GM12865 (cell line): ENCODE results near the gene CXCL1.

ENCODE experiments used
- DNase-seq: peaks from one replicate; pipeline ENCODE4 v3.0.0; 2010; ENCODE audit warnings: low read depth
- H3K4me3 ChIP-seq: 2 replicates; pipeline ENCODE4 v1.5.1; 2011; ENCODE audit warnings: mild to moderate bottlenecking, low read depth, low read length, control low read depth
- TF ChIP-seq, protein P1 (sequence below): IDR thresholded peaks from 2 replicates; pipeline ENCODE4 v1.5.1; 2011; ENCODE audit warnings: low read length, control low read depth, low read depth, inconsistent platforms; ENCODE audit not compliant: insufficient read depth; ENCODE audit errors: missing control alignments

The CXCL1 gene

DNA sequence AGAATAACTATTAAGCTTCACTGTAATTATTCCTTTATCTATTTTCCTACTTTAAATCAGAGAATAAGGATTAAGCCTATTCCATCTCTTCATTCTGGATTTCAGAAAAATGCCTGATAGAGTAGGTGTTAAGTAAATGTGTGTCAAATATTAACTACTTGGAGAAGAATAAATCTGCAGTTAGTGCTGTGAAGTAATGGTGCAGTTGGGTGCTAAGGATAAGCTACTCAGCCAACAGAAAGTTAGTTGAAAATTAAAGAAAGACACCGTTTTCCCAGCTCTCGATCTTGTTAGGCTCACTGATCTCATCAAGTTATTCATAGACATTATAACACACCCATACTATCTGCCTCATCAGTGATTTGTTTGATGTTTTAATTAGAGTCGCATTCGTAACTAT, 9.0 kb upstream of the CXCL1 start:
- DNase-seq: no peak
- H3K4me3 ChIP-seq: no peak overlapping the region
- TF ChIP-seq, protein P1, sequence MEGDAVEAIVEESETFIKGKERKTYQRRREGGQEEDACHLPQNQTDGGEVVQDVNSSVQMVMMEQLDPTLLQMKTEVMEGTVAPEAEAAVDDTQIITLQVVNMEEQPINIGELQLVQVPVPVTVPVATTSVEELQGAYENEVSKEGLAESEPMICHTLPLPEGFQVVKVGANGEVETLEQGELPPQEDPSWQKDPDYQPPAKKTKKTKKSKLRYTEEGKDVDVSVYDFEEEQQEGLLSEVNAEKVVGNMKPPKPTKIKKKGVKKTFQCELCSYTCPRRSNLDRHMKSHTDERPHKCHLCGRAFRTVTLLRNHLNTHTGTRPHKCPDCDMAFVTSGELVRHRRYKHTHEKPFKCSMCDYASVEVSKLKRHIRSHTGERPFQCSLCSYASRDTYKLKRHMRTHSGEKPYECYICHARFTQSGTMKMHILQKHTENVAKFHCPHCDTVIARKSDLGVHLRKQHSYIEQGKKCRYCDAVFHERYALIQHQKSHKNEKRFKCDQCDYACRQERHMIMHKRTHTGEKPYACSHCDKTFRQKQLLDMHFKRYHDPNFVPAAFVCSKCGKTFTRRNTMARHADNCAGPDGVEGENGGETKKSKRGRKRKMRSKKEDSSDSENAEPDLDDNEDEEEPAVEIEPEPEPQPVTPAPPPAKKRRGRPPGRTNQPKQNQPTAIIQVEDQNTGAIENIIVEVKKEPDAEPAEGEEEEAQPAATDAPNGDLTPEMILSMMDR: no peak

DNA sequence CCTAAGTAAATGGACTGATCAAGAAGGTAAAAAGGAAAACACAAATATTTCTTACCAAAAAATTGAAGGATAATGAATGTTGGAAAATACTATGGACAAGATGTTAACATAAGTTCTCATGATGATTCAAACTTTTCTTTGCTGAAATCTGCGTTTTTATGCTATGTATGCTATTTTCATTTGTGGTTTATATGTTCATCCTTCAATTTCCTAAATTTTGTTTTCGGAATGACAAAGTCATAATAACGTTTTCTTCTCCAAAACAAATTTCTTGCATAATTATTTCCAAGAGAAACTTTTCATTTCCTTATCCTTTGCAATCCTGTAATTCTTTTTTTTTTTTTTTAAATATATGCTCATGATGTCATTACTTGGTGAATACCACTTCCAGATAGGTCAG, 8.3 kb upstream of the CXCL1 start:
- no peak for DNase-seq
- TF ChIP-seq, protein P1: no peak

DNA sequence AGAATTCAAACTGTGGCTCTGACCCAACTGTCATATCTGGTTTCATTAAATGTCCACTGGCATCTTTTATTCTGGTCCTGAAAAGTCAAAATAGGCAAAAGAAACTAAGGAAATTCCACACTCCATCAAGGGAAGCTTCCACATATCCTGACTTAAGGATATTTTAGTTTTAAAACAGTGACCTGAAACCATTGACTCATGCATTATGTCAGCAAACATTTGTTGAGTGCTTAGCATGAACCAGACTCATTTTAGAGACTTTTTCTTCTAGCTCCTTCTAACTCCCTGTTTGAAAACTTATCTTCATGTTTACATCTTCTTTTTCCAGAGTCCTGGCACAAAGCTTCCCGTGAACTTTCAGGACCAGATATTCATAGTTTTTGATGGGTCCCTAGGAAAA, 6.9 kb upstream of the CXCL1 start:
- TF ChIP-seq, protein P1: no peak
- H3K4me3 ChIP-seq: no peak overlapping the region
- no peak for DNase-seq

More for the DNA sequence above, 8.3 kb upstream of the CXCL1 start:
- H3K4me3 ChIP-seq: no peak overlapping the region

DNA sequence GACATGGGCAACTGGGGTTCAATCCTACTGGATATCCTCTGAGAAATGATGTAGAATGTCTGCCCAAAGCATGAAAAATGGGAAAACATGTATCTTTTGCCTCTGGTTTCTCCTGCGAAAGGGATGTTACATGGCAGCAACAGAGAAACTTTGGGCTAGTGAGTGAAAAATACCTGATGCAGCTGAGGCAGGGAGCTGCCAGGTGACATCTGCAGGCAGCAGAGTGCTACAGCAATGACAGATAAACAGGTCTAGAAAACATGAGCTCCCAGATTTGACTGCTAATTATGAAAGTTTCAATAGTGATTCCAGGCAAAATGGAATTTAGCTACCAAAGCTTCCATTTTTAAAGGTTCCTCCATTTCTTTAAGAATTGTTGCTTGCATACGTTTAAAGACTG, 4.8 kb upstream of the CXCL1 start:
- TF ChIP-seq, protein P1: peak; percentile 32
- no peak overlapping the region for H3K4me3 ChIP-seq
- DNase-seq: peak; percentile 18

DNA sequence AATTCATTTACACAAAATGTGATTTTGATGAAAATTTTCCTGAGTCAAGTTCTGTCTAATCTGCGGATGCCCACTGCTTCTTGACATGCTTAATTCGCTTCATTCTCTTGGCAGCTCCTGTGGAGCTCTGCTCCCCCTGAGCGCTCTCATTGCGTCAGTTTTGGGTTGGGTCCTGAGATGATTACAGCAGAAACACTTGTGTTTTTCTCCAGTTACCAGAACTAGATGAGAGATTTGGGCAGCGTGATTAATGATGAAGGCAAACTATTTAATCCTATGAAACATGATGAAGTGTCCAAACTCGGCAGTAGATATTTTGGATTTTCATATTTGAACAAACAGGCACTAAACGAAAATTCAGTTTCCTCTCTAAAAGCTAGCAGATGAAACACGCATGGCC, 4.2 kb upstream of the CXCL1 start:
- DNase-seq: no peak
- TF ChIP-seq, protein P1: no peak
- H3K4me3 ChIP-seq: no peak overlapping the region

DNA sequence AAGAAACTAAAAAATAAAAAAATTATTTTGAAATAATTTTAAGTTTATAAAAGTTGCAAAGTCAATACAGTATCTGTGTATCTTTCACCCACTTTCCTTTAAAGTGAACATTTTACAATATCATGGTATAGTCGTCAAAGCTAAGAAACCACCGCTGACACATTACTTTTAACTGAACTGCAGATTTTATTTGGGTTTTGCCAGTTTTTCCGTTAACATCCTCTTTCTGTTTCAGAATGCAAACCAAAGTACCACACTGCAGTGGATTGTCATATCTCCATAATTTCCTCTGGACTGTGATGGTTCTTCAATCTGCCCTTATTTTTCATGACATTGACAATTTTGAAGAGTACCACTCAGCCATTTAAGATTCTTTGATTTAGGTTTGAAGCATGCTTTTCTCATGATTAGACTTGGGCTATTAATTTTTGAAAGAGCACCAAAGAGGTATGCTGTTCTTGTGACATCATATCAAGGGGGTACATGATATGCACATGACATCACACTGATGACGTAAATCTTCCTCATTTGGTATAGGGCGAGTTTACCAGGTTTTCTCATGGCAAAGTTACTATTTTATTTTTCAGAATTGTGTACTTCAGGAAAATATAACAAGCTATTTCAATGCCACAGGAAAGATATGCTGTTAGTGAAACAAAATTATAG, 3.6 kb upstream of the CXCL1 start:
- no peak overlapping the region for H3K4me3 ChIP-seq
- no peak for DNase-seq
- TF ChIP-seq, protein P1: no peak

DNA sequence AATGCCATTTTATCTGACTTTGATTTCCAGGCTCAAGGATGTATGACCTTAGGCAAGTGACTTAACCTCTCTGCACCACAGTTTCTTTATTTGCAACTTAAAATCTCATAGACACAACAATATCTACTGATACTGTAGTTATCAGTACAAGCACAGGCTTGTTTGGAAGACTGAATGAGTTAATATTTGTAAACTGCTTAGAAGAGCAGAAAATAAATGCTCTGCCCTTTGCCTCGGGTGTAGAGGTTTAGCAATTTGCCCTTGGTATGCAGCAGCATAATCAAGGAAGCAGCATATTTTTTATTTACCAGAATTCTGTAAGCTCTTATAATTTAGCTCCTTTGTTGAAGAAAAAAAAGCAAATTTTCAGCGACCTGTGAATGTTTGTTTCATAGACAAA, 2.9 kb upstream of the CXCL1 start:
- no peak for DNase-seq
- TF ChIP-seq, protein P1: no peak
- H3K4me3 ChIP-seq: no peak overlapping the region
